ENCODE results near the gene THADA.

DNA sequence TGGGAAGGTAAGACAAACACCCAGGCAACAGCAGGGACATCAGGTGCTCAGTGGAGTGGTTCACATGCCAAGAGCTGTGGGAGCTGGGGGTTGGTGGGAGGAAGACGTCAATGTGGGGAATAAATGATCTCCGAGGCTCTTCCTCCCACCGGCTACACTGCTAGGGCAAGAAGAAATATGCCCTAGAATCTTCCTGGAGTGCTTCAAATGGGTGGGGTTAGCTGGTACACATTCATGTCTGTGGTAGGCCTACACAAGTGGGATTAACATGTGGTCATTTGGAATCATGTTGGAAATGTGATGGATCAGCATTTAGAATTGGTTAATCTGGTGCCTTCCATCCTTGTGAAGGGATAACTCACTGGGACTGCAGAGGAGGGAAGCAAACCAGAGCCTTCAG, 357.0 kb downstream of the THADA start:
- no peak for TF ChIP-seq CTCF (IDR thresholded peaks at IDR 0.05)
- no peak for TF ChIP-seq POLR2A (IDR thresholded peaks at IDR 0.05)

Measured in thyroid gland (tissue), 4 donors.